GM18868 (cell line): ENCODE measurements around the gene TLN1.

Source experiments
- ATAC-seq: cut with Tn5 transposase; IDR thresholded peaks from one replicate; pipeline ENCODE4 v1.9.1; 2021; ENCODE audit warnings: mild to moderate bottlenecking, moderate library complexity; ENCODE audit not compliant: unreplicated experiment

The TLN1 gene

DNA sequence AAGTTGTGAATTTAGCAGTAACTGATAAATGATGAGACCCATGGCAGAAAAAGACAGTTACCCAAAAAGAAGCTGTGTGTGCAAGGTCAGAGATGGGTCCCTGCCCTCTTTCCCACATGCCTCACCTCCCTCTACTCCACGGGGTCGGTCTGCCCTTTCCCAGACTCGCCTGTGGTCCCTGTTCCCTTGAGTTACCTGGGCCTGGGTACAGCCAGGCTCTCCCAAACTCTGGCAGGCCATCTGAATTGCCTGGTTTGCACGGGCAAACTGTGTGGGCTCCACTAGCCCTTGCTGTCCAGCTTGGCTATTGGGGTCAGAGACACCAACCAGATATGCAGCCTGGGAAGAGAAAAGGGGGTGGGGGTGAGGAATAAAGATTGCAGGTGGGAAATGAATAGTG is 23.8 kb downstream of the TLN1 start:
- ATAC-seq = no peak

DNA sequence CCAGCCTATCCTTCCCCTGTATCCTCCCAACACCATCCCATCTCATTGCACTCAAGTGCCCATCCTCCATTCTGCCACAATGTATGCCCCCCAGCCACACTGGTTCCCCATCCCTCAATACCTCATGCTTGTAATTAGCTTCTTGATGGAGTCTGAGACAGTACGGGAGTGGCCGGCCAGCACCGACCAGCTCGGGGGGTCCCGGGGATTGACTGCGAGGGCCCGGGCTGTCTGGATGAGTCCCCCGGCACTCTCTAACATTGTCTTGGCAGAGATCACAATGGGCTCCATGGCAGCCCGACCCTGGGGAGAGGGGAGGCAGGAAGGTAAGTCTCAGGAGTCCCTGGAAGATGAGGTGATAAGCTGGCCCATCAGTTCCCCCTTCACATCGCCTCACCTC is 25.0 kb downstream of the TLN1 start:
- no peak for ATAC-seq

DNA sequence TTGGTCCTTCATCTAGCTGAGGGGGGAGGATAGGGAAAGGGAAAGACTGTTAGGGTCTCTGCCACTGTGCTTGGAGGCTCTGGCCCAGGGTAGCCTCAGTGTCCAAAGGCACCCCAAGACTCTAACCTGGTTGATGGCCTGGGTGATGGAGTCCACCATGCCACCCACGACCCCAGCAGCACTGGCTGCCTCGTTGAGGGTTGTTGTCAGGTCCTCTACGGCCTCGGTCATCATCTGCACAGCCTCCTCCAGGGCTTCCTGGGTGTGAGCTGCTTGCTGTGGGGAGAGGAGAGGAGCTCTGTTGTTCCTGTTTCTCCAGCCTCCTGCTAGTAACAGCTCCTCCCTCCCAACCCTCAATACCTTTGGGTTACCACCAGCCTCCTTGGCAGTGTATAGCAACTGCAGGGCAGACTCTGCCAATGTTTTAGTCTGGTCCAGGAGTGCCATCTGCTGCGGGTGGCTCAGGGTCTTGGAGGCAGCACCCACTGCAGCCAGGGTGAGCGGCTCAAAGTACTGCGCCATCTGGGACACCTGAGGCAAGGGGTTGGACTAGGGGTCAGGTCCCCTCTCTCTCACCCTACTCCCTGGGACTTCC is 26.1 kb downstream of the TLN1 start:
- ATAC-seq = no peak

DNA sequence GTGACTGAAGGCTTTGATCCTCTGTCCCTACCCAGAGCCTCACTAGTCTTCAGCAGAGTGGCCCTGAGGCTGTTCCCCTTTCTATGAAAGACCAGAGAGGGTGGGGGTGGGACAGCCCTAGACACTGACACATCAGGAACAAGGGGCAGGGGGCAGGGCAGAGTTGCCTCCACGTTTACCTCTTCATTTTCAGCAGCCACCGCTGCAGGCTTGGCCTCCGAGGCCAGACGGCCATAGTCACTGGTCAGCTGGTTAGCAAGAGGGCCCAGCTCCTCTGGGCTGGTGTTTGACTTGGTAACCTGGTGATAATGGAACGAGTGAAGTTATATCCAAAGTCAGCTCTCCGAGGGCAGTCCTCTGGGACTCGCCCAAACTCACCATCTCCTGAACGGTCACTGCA is 26.6 kb downstream of the TLN1 start:
- ATAC-seq = no peak

DNA sequence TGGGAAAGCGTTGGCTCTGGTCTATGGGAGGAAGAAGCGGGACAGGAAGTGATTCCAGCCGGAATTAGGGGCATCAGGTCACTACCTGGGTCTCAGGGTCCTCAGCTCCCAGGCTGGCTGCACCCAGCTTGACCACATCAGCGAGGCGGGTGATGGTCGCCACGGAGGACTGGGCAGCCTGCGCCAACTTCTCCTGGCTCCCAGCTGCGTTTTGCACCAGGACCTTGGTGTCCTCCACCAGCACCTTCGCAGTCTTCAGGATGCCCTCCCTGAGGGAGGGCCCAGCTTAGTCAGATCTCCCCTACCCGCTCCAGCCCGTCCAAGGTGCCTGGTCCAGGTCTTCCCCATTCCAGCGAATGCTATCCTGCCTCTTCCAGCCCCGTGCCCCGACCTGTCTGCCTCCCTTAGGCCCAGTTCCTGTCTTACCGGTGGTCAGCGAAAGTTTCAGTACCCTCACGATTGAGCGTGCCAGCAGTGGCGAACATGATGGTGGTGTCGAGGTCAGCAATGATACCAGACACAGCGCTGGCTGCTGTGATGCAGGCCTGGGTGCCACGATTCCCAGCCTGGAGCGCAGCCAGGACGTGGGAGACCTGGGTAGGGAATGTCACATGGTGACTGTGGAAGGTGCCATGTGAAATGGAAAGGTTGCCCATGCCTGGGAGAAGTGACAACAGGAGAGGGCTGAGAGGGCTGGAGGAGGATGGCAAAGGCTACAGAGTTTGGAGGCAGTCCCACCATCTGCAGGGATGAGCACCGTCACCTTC is 27.9 kb downstream of the TLN1 start:
- no peak for ATAC-seq

DNA sequence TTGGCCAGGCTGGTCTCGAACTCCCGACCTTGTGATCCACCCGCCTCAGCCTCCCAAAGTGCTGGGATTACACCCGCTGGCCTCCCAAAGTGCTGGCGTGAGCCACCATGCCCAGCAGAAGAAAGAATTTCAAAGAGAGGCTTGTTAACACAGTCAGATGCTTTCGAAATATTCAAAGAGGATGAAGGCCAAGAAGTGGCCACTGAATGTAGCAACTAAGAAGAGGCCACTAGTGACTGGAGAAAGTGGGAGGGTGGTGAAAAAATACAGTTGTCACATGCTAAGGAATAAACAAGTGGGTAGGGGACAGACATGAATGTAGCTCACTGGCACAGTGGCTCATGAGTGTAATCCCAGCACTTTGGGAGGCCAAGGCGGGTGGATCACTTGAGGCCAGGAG is 29.3 kb downstream of the TLN1 start:
- ATAC-seq = no peak

DNA sequence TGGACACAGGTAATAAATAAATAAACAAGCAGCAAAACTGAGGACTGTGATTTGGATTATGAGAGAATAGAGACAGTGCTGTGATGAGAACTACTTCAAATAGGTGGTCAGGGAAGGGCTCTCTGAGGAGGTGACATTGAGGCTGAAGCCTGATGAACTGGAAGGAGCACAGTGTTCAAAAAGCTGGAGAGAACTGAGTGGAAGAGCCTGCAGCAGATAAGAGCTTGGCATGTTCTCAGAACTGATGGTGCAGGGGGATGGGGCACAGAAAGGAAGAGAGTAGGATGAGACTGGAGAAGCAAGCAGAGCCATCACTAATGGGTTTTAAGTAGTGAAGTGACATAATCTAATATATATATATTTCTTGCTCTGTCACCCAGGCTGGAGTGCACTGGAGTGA is 31.1 kb downstream of the TLN1 start:
- no peak for ATAC-seq

DNA sequence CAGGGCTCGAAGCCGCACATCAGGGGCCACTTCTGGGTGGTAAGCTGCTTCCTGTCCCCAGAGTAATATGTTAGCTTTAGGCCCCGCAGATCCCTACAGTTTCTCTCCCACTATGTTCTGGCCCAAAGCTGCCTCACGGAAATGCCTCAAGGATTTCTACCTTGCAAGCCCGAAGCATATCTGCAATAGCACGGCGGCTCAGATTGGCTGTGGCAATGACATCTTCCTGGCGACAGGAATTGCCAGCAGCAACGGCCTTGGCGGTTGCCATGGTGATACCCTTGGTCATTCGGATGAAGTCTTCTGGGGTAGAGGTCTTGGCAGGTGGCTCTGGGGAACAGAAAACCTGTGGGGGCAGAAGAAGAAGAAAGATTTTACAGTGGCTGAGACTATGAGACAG is 32.0 kb downstream of the TLN1 start:
- no peak for ATAC-seq

DNA sequence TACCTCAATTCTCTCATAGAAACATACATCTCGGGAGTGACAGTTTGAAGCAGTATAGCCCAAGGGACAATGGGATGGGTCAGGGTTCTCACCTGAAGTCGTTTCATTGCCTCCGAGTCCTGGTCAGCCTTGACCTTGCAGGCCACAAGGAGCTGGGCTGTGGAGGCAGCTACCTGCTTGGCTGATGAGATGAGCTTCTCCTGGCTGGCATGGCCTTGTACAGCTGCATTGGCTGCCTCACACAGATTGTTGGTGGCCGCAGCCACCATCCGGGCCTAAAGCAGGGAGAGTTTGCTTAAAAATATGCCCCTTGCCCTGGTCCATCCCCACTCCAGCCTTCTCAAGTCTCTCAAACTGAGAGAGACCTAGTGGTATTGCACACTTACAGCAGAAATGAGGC is 33.8 kb downstream of the TLN1 start:
- ATAC-seq = no peak

DNA sequence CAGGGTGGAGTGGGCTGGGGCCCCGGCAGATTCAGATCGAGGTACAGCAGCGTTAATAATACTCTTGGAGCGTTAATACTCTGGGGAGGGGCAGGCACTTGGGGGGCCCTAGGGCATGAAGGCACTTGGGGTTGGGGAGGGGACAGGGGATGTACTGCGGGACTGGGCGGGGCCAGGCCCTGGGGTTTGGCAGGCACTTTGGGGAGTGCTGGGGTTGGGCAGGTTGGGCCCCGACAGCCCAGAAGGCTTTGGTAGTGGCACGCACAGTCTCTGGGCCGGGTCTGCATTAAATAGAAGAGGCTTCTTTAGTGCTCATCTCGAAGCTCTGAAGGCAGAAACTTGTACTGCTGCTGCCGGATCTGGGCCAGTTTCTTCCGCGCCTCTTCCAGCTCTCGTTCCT is 34.5 kb downstream of the TLN1 start:
- ATAC-seq = no peak

DNA sequence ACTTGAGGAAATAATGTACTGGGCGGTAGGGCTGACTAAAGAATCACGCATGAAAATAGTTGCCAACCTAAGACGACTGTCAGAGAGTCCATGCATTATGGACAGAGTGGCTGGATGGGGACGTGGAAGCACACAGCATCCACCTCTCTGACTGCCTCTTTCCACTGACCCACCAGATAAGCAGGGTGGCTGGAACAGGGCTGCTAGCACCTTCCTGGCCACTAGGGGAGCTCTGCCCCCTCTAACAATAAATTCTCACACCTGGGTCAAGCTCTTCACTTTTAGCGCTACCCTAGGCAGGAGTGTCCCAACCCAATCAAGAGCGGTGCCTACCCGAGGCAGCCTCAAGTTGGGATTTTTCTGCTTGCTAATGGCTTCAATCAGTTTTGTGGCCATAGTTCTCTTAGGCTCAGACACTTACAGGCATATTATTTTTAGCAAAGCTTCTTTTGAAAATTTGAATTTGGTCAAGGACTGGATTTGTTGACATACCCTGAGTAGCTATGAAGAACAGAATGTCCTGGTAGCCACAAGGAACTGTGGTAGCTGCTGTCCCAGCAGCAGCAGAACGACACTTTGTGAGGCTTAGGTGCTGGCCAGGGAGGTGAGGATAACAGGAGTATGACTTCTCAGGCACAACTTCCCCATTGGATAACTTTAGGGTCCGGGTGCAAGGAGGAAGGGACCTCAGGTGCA is 35.3 kb downstream of the TLN1 start:
- ATAC-seq = peak; percentile 74

DNA sequence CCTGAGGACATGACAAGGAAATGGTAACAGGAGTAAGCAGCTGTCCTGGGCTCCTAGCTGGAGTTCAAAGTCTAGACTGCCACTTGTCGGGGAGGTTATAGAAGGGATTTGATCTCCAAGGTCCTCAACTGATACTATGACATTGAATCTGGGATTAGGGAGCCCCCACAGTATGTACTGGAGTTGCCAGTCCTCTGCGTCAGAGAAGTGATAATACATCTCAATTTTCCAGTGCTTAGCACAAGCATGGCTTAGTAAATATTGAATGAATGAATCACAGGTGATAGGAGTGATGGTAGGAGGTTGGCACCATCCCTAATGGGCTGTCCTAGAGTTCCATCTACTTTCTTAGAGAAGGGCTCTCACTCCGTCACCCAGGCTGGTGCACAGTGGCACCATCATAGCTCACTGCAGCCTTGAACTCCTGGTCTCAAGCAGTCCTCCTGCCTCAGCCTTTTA is 36.0 kb downstream of the TLN1 start:
- no peak for ATAC-seq

DNA sequence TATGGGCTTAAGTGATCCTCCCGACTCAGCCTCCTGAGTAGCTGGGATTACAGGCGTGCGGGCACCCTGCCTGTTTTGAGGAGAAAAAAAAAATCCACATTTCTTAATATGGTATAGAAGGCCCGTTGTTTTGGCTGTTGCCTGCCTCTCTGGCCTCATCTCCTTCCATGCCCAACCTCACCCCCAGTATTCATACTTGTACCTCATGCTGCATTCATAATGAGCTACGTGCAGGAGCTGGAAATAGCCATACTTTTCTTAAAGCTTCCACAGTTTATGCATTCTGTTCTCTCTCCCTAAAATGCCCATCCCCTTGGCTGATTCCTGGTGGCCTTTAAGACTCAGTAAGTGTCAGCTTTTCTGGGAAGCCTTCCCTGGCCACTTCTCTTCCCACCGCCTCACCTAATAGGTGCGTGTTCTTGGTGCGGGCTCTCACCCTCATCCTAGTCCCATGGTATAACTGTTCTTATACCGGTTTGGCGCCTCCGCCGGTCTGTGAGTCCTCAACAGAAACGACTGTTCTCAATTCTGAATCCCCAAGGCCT is 40.2 kb downstream of the TLN1 start:
- ATAC-seq = no peak

DNA sequence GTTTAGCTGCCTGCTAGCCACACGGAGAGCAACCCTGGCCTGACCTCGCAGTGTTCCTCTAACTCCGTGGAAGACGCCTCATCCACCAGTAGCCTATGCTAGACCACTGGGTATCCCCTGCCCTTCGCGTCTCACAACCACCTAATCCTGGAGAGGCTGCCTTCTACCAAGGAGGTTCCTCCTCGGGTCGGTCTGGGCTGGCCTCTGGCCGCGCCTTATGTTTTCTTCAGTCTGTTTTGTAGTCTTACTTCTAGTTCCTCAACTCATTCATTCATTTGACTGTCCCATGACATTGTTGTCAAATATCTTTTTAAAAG is 40.7 kb downstream of the TLN1 start:
- no peak for ATAC-seq

DNA sequence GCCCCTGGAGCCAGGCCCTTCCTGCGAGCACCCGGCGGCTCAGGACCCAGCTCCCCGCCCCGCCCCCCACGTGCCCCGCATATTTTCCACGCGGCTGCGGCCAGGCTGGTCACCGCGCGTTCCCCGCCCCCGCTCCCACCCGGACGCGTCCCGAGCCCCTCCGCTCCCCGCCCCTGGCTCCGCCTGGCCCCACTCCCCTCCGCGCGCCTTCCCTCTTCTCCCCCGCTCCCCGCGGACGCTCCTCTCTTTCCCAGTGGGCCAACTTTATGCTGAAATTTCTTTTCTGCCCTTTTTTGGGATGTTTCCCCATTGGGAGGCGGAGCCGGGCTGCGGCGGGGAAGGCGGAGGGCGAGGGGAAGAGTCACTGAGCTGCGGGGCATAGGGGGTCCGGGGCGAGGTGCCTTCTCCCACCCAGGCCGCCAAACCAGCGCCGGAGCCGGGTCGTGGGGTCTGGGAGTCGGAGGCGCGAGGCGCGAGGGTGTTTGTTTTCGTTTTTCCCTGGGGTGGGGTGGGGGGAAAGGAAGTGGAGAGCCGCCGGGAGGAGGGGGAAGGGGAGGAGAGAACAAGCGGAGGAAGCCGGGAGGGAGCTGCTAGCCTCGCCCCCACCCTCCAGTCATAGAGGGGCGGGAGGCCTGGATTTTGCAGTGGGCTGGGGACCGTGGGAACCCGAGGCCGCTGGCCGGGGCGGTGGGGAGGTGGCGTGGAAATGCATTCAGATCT is 41.2 kb downstream of the TLN1 start:
- no peak for ATAC-seq

DNA sequence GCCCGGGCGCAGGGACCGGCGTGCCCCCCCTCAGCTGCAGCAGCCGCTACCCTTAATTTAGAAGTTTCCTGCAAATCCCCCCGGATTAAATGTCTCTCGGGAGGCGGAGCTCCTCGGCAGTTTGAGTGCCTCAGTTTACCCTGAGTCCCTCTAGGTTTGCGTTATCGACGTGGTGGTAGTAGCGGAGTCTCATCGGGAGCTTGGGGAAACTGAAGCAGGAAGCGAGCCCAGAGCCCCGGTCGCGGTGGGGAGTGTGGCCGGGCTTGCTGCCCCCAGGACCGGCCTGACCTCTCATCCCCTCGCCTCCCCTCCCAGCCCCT is 41.7 kb downstream of the TLN1 start:
- no peak for ATAC-seq

DNA sequence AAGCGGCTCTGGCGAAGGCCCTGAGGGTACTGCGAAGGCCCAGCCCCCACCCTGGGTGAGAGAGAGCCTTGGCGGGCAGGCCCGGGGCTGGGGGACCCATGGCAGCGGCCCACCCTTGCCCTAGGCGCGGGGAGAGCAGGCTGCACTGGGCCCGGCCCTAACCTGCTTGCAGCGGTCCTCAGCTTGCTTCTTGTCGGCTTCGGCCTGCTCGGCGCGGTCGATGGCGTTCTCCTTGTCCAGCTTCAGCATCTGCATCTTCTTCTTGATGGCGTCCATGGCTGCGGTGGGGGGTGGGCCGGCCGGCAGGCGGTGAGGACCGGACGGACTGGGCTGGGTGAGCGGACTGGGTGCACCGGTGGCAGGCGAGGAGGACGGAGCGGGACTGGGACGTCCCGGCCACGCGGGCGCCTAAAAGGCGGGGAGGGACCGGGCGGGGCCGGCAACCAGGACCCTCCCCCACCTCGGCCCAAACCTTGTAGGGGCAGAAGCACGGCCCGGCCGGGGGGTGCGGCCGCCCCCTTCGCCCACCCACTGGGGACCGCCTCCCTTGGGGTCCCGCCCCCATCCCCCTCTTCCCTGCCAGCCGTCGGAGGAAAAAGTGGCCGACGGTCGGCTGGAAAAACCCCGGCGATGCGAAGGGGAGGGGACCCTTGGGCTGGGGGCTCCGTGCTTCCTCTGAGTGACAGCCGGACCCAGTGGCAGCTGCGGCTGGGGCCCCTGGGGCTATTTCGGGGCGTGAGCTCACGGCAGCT is 42.3 kb downstream of the TLN1 start, which contains the start of gene TPM2:
TPM2 (minus strand) TSS at position 384 of the 752 bp plus-strand sequence; CDS start at position 276, 108 bp downstream.
- no peak for ATAC-seq

DNA sequence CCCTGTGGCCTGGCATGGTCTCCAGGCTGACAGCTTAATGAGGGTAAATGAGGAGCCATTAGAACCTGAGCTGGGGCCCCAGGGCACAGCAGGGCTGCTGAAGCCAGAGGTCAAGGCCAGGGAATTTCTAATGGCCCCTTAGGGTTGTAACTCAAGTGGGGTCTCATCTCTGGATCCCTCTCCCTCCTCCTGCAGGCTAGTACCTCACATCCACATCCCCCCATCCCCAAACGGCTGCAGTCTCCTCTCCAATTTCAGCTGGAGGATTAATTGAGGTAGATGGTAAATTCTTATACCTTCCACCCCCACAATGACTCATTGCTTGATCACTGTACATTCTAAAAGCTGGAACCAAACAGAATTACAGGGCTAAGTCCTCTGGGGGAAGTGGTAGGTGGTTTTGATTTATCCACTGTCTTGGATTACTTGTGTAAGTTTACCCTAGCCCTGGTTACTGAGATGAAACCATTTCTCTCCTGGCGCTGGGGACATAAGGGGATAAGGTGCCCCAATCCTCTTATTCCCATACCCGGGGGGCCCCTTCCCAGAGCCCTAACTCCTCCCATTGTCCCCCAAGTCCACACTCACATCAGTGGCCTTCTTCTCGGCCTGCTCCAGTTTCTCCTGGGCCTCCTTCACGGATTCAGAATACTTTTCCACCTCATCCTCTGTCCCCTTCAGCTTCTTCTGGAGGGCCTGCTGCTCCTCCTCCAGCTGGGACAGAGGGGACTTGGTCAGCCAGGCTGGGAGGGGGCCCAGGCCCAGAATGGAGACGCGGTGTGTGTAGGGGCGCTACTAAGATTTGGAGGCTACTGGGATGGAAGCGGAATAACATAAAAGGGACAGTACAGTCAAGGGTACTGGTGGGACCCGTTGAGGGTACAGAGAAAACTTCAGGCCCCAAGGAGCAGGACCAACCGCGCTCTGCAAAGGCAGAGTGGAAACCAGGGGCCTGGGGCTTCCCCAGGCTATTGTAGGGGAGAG is 43.1 kb downstream of the TLN1 start:
- no peak for ATAC-seq

DNA sequence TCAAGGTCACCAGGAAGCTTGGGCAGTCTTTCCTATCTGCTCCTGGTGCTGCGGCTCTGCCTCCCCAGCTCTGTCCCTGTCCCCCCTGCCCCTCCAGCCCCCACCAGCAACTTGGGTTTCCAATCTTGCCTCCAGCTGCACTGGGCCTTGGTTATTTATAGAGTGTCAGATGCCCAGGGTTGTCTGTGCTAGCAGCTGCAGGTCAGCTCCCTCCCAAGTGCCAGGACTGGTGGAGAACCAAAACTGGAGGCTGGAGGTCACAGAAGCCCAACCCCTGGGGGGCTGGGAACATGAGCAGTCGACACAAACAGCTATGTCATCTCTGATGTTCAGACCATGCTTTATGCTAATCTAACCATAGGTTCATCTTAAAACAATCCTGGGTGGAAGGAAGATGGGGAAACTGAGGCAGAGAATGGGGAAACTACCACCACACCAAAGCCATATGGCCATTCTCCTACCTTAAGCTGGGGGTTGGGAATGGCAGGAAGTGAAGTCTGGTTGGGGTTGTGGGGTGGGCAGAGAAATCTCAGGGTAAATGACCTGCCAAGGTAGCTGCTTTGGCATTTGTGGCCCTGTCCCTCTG is 43.9 kb downstream of the TLN1 start:
- ATAC-seq = no peak
